B cell (primary cell): ENCODE measurements around the gene SEMA4C.

ENCODE experiments used
- CTCF ChIP-seq: fragments of 200-600 bp; IDR thresholded peaks from one replicate; pipeline ENCODE4 v1.8.0; 2022; ENCODE audit warnings: antibody characterized with exemption, mild to moderate bottlenecking
- EZH2 ChIP-seq: IDR thresholded peaks from 2 replicates; pipeline ENCODE4 v1.6.1; 2012; ENCODE audit warnings: borderline replicate concordance, low read depth, mild to moderate bottlenecking, moderate library complexity, low read length; ENCODE audit not compliant: insufficient read depth, poor library complexity, severe bottlenecking

GRCh38 chr2:96831679-96832078, 38.2 kb downstream of the SEMA4C start:
- TF ChIP-seq CTCF = no peak
- no peak for TF ChIP-seq EZH2
